Measurements from ENCODE around the gene LTB4R2.
"Not testable (repeated sequence)": the region's sequence is repeated elsewhere in the genome, so short reads cannot be mapped to it uniquely, and the experiment has no call there.

LTB4R2 gene

DNA sequence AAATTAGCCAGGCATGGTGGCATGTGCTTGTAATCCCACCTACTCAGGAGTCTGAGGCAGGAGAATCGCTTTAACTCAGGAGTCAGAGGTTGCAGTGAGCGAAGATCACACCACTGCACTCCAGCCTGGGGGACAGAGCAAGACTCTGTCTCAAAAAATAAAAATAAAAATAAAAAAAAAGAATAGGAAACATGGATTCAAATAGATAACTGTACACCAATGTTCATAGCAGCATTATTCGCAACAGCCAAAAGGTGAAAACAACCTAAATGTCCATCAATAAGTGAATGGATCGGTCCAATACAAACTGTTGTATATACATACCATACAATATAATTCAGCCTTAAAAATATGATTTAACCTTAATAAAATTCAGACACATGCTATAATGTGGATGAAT lies 32.9 kb downstream of the LTB4R2 start:
- no peak for DNase-seq

DNA sequence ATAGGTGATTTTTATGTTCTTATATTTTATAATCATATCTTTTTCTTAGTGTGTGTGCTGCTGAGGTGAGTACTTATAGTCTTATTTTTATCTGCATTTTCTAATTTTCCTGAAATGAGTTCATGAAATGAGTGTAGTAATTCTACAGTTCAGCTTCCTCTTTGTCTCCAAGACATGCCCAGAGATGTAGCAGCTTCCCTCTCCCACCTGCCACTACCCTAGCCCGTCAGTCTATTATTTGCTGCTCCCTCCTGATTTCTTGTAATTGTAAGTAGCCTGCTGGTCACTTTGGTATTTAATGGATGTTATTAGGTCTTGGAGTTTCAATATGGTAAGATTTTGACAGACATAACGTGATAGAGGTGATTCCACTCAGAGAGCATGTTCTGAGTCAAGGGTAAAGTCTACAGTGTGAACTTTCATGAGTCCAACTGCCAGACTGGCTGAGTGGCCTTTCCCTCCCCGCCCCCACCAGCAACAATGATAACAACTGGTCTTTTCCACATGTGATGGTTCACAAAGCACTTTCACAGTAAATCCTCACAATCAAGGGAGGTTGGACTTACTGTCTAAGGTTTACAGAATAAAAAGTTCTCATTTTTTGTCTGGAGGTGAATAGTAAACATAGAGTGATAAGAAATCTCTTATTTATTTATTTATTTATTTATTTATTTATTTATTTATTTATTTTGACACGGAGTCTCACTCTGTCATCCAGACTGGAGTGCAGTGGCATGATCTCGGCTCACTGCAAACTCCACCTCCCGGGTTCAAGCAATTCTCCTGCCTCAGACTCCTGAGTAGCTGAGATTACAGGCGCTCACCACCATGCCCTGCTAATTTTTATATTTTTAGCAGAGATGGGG lies 34.1 kb downstream of the LTB4R2 start:
- no peak for DNase-seq

- DNase-seq: no peak
Measured at GRCh38 chr14:24347134-24347533, 37.2 kb downstream of the LTB4R2 start.

DNA sequence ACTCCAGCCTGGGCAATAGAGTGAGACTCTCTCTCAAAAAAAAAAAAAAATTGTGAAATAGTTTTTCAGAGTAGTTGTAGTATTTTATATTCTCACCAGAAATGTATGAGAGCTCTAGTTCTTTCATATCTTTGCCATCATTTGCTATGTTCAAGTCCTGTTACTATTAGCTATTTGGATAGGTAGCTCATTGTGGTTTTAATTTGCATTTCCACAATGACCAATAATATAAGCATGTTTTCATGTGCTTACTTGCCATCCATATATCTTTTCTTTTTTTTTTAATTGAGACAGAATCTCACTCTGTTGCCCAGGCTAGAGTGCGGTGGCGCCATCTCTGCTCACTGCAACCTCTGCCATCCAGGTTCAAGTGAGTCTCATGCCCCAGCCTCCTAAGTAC lies 38.2 kb downstream of the LTB4R2 start:
- DNase-seq: no peak

GRCh38 chr14:24349742-24350141 lies 39.8 kb downstream of the LTB4R2 start:
- no peak for DNase-seq

DNA sequence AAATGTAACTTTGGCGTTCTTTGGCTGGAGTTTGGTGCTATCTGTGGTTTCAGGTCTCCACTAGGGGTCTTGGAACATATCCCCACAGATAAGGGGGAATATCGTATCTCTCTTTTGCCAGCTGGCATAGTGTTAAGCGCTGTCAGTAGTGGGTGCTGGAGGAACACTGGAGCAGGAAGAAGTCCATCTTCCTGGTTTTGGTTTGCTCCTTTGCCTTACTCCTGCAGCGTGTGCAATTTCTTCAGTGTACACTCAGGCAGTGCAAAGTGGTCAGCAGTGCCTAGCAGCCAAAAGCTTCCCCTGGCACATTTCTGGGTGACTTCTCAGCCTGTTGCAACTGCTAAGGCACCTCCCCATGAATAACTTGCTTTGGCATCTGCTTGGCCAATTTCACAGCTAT lies 41.6 kb downstream of the LTB4R2 start:
- DNase-seq: no peak

- no peak for DNase-seq
Measured at GRCh38 chr14:24353559-24354481, 43.9 kb downstream of the LTB4R2 start.

GRCh38 chr14:24354482-24354825 lies 44.5 kb downstream of the LTB4R2 start:
- not testable (repeated sequence) for DNase-seq

DNA sequence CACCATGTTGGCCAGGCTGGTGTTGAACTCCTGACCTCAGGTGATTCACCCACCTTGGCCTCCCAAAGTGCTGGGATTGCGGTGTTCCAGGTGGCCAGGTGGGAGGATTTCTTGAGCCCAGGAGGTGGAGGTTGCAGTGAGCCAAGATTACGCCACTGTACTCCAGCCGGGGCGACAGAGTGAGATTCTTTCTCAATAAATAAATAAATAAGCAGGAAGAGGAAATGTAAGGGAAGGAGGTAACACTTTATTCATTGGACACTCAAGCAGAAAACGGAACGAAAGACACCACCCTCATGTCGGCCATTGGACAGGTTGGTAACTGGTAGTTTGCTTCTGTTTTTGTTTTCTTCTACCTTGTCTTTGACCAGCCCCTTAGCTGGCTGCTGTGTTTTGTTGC lies 45.1 kb downstream of the LTB4R2 start:
- no peak for DNase-seq

DNA sequence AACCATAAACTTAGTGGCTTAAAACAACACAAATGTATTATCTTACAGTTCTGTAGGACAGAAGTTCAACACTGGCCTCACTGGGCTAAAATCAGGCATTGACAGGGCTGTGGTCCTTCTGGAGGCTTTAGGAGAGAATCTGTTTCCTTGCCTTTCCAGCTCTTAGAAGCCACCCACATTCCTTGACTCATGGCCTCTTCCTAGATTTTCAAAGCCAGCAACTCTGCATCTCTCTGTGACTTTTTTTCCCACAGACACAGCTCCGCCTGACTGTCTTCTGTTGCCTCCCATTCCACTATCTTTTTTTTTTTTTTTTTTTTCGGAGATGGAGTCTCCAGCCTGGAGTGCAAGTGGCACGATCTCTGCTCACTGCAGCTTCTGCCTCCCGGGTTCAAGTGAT lies 46.3 kb downstream of the LTB4R2 start:
- DNase-seq: no peak

GRCh38 chr14:24360281-24360680 lies 50.3 kb downstream of the LTB4R2 start:
- no peak for DNase-seq

- no peak for DNase-seq
Measured at GRCh38 chr14:24361326-24361725, 51.4 kb downstream of the LTB4R2 start.

Data from activated CD4-positive, alpha-beta T cell treated with anti-CD3 and anti-CD28 coated beads for 4 hours (primary cell).